HFF-Myc (cell line): ENCODE measurements around the gene USE1.

Experiments used
- DNase-seq: peaks from one replicate; pipeline ENCODE4 v3.0.0-alpha.2; 2011; ENCODE audit warnings: low read depth; ENCODE audit errors: extremely low read depth
- H3K4me3 ChIP-seq: replicated peaks from 2 replicates; pipeline ENCODE4 v1.5.1; 2011; ENCODE audit warnings: low read depth, mild to moderate bottlenecking, control low read depth, low read length
- CTCF ChIP-seq: IDR thresholded peaks from 2 replicates; pipeline ENCODE4 v1.5.1; 2012; ENCODE audit warnings: mild to moderate bottlenecking, low read depth, low read length, control low read depth; ENCODE audit errors: missing control alignments

The USE1 gene

GRCh38 chr19:17215127-17215971 lies at the start of gene USE1:
Gene USE1 (plus strand): TSS chr19:17215357. CDS start chr19:17215406, 49 bp downstream.
- peak; percentile 74 for DNase-seq
- H3K4me3 ChIP-seq: peak within 1 kb of the TSS; percentile 48
- no peak for TF ChIP-seq CTCF

- no peak for DNase-seq
- no peak overlapping the region for H3K4me3 ChIP-seq
- no peak for TF ChIP-seq CTCF
These were observed 49.4 kb upstream of the USE1 start for GRCh38 chr19:17165715-17166114.

- no peak for TF ChIP-seq CTCF
- no peak for DNase-seq
- no peak overlapping the region for H3K4me3 ChIP-seq
These were observed 44.4 kb upstream of the USE1 start for GRCh38 chr19:17170538-17171297.

- TF ChIP-seq CTCF: no peak
These were observed 43.3 kb upstream of the USE1 start for GRCh38 chr19:17171874-17172273.

GRCh38 chr19:17172624-17173345 lies 42.4 kb upstream of the USE1 start:
- no peak for TF ChIP-seq CTCF
- no peak for DNase-seq

More at GRCh38 chr19:17171874-17172273, 43.3 kb upstream of the USE1 start:
- no peak overlapping the region for H3K4me3 ChIP-seq
- no peak for DNase-seq

GRCh38 chr19:17178291-17178690 lies 36.9 kb upstream of the USE1 start:
- H3K4me3 ChIP-seq: no peak overlapping the region
- TF ChIP-seq CTCF: no peak
- DNase-seq: no peak

More at GRCh38 chr19:17172624-17173345, 42.4 kb upstream of the USE1 start:
- H3K4me3 ChIP-seq: no peak overlapping the region
